ENCODE measurements around the gene AKAP8.

Gene AKAP8

GRCh38 chr19:15424692-15425272 is 45.2 kb upstream of the AKAP8 start:
- no peaks in the 10 kb centered on the region for H3K27me3 Mint-ChIP-seq (ENCODE audit: low read depth)
- peaks cover 50% of the 10 kb centered on the region for H3K36me3 Mint-ChIP-seq (ENCODE audit: low read depth)
- peaks cover 30% of the 10 kb centered on the region for H3K4me1 Mint-ChIP-seq
- no peak for TF ChIP-seq CTCF (IDR thresholded peaks at IDR 0.05; ENCODE audit: unreplicated experiment in 3 of 3)
- H3K9me3 Mint-ChIP-seq, result no peaks in the 10 kb centered on the region
- H3K4me3 Mint-ChIP-seq, result no peak overlapping the region
- H3K27ac Mint-ChIP-seq, result no peak overlapping the region

- H3K9me3 Mint-ChIP-seq, result no peaks in the 10 kb centered on the region
- H3K27ac Mint-ChIP-seq, result no peak overlapping the region
- peaks cover 50% of the 10 kb centered on the region for H3K36me3 Mint-ChIP-seq (ENCODE audit: low read depth)
- peaks cover 37% of the 10 kb centered on the region for H3K4me1 Mint-ChIP-seq
- no peak for TF ChIP-seq CTCF (IDR thresholded peaks at IDR 0.05; ENCODE audit: unreplicated experiment in 3 of 3)
- H3K4me3 Mint-ChIP-seq, result no peak overlapping the region
- H3K27me3 Mint-ChIP-seq (ENCODE audit: low read depth), result no peaks in the 10 kb centered on the region
Observed at GRCh38 chr19:15424121-15424520, 44.5 kb upstream of the AKAP8 start.

- H3K4me3 Mint-ChIP-seq, result no peak overlapping the region
- no peak overlapping the region for H3K27ac Mint-ChIP-seq
- TF ChIP-seq CTCF (IDR thresholded peaks at IDR 0.05; ENCODE audit: unreplicated experiment in 3 of 3), result no peak
- H3K36me3 Mint-ChIP-seq (ENCODE audit: low read depth), result peaks cover 50% of the 10 kb centered on the region
- no peaks in the 10 kb centered on the region for H3K27me3 Mint-ChIP-seq (ENCODE audit: low read depth)
- peaks cover 43% of the 10 kb centered on the region for H3K4me1 Mint-ChIP-seq
- no peaks in the 10 kb centered on the region for H3K9me3 Mint-ChIP-seq
Observed at GRCh38 chr19:15423130-15423529, 43.5 kb upstream of the AKAP8 start.

- no peaks in the 10 kb centered on the region for H3K27me3 Mint-ChIP-seq (ENCODE audit: low read depth)
- peaks cover 49% of the 10 kb centered on the region for H3K4me1 Mint-ChIP-seq
- peaks cover 48% of the 10 kb centered on the region for H3K36me3 Mint-ChIP-seq (ENCODE audit: low read depth)
- H3K9me3 Mint-ChIP-seq, result no peaks in the 10 kb centered on the region
- no peak for TF ChIP-seq CTCF (IDR thresholded peaks at IDR 0.05; ENCODE audit: unreplicated experiment in 3 of 3)
- H3K27ac Mint-ChIP-seq, result peak overlapping the region in 2 of 3 experiments; percentile 71 to 90
- H3K4me3 Mint-ChIP-seq, result peak overlapping the region in 1 of 3 experiments; percentile 76
Observed at GRCh38 chr19:15422296-15423075, 42.9 kb upstream of the AKAP8 start.

GRCh38 chr19:15421721-15422260 is 42.2 kb upstream of the AKAP8 start:
- Mint-ChIP-seq H3K4me3 (peak overlapping the region in 2 of 3 experiments; percentile 38 to 76), H3K4me1 (peaks cover 56% of the 10 kb centered on the region), H3K27me3 (ENCODE audit: low read depth) (no peaks in the 10 kb centered on the region), H3K27ac (peak overlapping the region in 2 of 3 experiments; percentile 71 to 90), H3K36me3 (ENCODE audit: low read depth) (peaks cover 46% of the 10 kb centered on the region), H3K9me3 (no peaks in the 10 kb centered on the region)
- no peak for TF ChIP-seq CTCF (IDR thresholded peaks at IDR 0.05; ENCODE audit: unreplicated experiment in 3 of 3)
